Activated T-helper 1 cell treated with anti-CD3 and anti-CD28 coated beads, Interleukin-12 subunit alpha, Interleukin-12 subunit beta, Interleukin-2, Interleukin-4 antibody, amounts not matched to agents 30 ng/mL and 10 ng/mL and 1 ng/mL, durations not matched to agents 14 hours and 24 hours and 36 hours (primary cell): ENCODE measurements around the gene CDH4. TPM values are rescaled to one million over a fixed set of nuclear protein-coding genes. Genes with fewer than 3 reads are reported as not detected.

Source experiments
- DNase-seq: peaks from one replicate; pipeline ENCODE4 v3.0.0; 2021; ENCODE audit warnings: low spot score
- H3K27ac Mint-ChIP-seq: one replicate; pipeline ENCODE4 v1.8.0; 2021; ENCODE audit warnings: mild to moderate bottlenecking, mixed read lengths
- H3K27me3 Mint-ChIP-seq: one replicate; pipeline ENCODE4 v1.8.0; 2022; ENCODE audit warnings: mild to moderate bottlenecking, moderate library complexity, mixed read lengths; ENCODE audit not compliant: insufficient read depth
- H3K36me3 Mint-ChIP-seq: one replicate; pipeline ENCODE4 v1.8.0; 2021; ENCODE audit warnings: low read depth, mixed read lengths
- H3K4me1 Mint-ChIP-seq: one replicate; pipeline ENCODE4 v1.8.0; 2021; ENCODE audit warnings: low read depth, mixed read lengths
- H3K4me3 Mint-ChIP-seq: one replicate; pipeline ENCODE4 v1.8.0; 2021; ENCODE audit warnings: mild to moderate bottlenecking, moderate library complexity, mixed read lengths
- H3K9me3 Mint-ChIP-seq: one replicate; pipeline ENCODE4 v1.8.0; 2021; ENCODE audit warnings: mixed read lengths
- intact Hi-C: fragments of 100-400 bp; cut with micrococcal nuclease; formaldehyde crosslinking; loops from one replicate; pipeline ENCODE4 v1.15.1; 2024
- total RNA-seq: library from RNA; stranded (reverse); gene quantifications from 2 replicates; pipeline ENCODE4 v1.2.3, GENCODE V29; 2022

The CDH4 gene
- total RNA-seq, 1 donor from 2014 or later = not detected

DNA sequence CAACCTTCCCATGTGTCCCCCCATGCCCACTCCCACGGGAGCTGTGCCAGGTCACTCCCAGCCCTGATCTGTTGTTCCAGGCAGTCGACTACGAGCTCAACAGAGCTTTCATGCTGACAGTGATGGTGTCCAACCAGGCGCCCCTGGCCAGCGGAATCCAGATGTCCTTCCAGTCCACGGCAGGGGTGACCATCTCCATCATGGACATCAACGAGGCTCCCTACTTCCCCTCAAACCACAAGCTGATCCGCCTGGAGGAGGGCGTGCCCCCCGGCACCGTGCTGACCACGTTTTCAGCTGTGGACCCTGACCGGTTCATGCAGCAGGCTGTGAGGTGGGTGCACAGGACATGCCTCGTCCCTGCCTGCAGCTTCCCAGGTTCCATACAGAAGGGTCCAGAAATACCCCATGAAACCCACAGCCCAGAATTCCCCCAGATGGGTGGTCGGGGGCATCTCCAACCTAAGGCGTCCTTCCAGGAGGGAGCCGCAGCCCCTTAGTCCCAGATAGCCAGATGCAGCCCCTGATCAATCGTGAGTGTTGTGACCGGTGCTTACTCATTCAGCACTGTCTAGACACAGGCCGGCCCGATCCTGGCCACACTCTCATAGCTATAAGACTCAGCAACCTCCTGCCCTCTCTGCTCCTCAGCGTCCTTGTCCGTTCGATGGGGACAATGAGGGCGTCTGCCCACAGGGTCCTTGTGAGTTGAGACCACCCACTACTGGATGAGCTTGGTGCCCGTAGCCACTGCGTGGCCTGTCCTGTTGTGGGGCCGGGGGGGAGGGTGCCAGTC lies 671.5 kb downstream of the CDH4 start:
- no peaks in the 10 kb centered on the region for H3K27me3 Mint-ChIP-seq
- no peak for DNase-seq
- no peak overlapping the region for H3K4me3 Mint-ChIP-seq
- H3K27ac Mint-ChIP-seq = no peak overlapping the region
- H3K9me3 Mint-ChIP-seq = no peaks in the 10 kb centered on the region
- no peaks in the 10 kb centered on the region for H3K4me1 Mint-ChIP-seq
- no peaks in the 10 kb centered on the region for H3K36me3 Mint-ChIP-seq
- intact Hi-C loops = no loop called here

DNA sequence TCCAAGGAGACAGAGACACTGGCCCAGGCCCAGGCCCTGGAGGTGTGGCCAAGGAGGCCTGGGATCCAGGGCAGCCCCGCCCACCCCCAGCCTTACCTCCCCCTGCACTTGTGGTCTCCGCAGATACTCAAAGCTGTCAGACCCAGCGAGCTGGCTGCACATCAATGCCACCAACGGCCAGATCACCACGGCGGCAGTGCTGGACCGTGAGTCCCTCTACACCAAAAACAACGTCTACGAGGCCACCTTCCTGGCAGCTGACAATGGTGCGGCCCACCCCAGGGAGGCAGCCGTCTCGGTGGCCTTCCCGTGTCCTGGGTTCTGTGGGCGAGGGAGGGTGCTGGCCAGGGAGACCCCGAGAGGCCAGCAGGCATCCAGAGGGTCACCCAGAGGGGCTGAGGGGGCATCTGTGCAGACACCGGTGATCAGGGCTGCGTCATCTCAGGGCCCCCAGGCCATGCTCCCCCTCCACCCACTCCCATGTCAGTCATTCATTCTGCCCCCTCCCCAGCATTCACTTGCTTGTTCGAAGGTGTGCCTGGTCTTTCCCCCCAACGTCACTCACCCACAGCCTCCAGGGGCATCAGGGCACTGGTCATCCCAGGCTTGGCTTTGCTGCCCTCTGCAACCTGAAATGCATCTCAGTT lies 672.3 kb downstream of the CDH4 start:
- DNase-seq = no peak
- intact Hi-C loops = no loop called here

DNA sequence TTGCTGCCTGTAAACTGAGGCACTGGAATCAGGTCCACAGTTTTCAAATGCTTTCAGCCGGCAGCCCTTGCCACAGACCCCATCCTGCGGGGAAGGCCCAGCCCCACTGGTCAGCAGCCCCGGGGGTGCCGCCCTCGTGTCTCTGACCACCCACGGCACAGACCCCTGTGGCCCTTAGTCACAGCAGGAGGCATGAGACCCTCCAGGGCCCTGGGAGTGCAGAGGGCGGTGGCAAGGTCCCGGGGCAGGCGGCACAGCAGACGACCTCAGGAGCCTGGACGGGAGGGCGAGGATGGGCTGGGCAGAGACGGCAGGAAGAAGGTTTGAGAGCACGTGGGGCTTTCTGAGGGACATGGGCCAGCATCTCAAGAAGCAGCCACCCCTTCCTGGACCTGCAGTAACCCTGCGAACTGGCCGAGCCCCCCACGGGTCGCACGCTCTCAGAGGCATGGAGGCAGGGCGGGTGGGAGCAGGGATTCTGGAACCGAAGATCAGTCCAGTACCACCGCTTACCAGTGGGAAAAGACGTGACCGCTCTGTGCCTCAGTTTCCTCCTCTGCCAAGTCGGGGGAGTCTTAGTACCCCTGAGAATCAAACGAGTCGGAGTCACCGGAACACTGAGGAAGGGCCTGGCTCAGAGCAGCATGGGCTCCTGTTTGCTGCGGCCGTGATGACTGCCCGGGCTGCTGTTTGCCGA lies 672.9 kb downstream of the CDH4 start:
- H3K27ac Mint-ChIP-seq = no peak overlapping the region
- H3K9me3 Mint-ChIP-seq = no peaks in the 10 kb centered on the region
- no peak overlapping the region for H3K4me3 Mint-ChIP-seq
- DNase-seq = no peak
- H3K4me1 Mint-ChIP-seq = no peaks in the 10 kb centered on the region
- H3K36me3 Mint-ChIP-seq = no peaks in the 10 kb centered on the region
- H3K27me3 Mint-ChIP-seq = no peaks in the 10 kb centered on the region
- intact Hi-C loops = no loop called here

More for the DNA sequence above, 672.3 kb downstream of the CDH4 start:
- Mint-ChIP-seq H3K9me3 (no peaks in the 10 kb centered on the region), H3K4me1 (no peaks in the 10 kb centered on the region), H3K4me3 (no peak overlapping the region), H3K36me3 (no peaks in the 10 kb centered on the region), H3K27ac (no peak overlapping the region), H3K27me3 (no peaks in the 10 kb centered on the region)

DNA sequence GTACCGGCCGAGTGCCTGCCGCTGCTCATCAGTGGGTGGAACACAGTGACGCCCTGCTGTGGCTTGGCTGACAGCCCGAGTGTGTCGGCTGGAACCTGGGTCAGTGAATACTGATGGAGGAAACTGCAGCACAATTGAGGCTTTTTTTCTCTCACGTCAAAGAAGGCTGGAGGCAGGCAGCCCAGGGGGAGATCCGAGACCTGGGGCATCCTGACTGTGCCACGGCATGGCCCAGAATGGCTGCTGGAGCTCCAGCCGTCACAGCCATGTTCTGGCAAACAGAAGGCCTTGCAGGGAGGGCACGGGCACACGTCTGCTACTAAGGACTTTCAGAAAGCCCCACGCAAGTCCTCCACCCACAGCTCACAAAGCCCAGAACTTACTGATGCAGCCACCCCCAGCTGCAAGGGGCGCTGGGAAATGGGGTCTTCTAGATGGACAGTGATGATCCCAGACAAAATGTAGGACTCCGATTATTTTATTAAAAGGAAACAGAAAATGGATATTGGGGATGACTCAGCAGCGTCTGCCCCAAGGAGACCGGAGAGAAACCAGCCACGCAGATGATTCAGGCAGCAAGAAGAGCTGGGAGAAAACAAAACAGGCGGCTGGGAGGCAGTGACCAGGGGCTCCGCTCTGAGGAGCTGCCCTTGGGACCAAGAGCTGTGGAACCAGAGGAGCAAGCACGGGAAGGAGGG lies 673.6 kb downstream of the CDH4 start:
- no peaks in the 10 kb centered on the region for H3K9me3 Mint-ChIP-seq
- no peaks in the 10 kb centered on the region for H3K36me3 Mint-ChIP-seq
- intact Hi-C loops = no loop called here
- H3K27ac Mint-ChIP-seq = no peak overlapping the region
- no peaks in the 10 kb centered on the region for H3K4me1 Mint-ChIP-seq
- H3K4me3 Mint-ChIP-seq = no peak overlapping the region
- H3K27me3 Mint-ChIP-seq = no peaks in the 10 kb centered on the region
- no peak for DNase-seq

DNA sequence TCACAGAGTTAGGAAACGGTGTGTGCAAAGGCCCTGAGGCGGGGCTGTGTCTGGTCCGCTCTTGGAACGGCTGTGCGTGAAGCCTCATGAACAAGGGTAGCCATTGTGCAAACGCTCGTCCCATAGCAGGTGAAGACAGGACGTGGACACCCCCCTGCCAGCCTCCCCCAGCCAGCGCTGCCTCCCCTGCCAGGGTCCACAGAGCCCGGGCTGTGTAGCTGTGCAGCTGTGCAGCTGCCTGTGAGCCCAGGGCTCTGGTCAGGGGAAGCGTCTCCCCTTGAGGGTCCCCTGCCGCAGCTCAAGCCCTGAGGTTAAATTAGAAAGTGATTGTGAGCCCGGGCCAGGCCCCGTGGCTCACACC lies 674.2 kb downstream of the CDH4 start:
- H3K27ac Mint-ChIP-seq = no peak overlapping the region
- no peak overlapping the region for H3K4me3 Mint-ChIP-seq
- intact Hi-C loops = no loop called here
- H3K4me1 Mint-ChIP-seq = no peaks in the 10 kb centered on the region
- H3K36me3 Mint-ChIP-seq = no peaks in the 10 kb centered on the region
- no peaks in the 10 kb centered on the region for H3K27me3 Mint-ChIP-seq
- H3K9me3 Mint-ChIP-seq = no peaks in the 10 kb centered on the region
- no peak for DNase-seq

DNA sequence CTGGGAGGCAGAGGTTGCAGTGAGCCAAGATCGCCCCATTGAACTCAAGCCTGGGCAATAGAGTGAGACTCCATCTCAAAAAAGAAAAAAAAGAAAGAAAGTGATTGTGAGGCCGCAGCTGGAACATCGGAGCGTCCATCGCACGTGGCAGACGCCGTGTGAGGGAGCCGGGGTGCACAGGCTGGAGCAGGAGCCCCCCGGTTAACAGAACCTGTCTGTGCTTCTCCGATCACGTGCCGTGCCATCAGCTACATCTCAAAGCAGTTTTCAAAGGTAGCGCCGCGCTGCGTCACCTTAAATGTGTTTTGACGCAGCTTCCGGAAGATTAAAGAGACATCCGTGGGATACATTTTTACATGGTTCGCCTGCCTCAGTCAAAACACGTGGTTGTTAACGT lies 674.7 kb downstream of the CDH4 start:
- H3K9me3 Mint-ChIP-seq = no peaks in the 10 kb centered on the region
- no peak for DNase-seq
- no peaks in the 10 kb centered on the region for H3K4me1 Mint-ChIP-seq
- H3K27me3 Mint-ChIP-seq = no peaks in the 10 kb centered on the region
- intact Hi-C loops = no loop called here
- H3K27ac Mint-ChIP-seq = no peak overlapping the region
- H3K4me3 Mint-ChIP-seq = no peak overlapping the region
- no peaks in the 10 kb centered on the region for H3K36me3 Mint-ChIP-seq

DNA sequence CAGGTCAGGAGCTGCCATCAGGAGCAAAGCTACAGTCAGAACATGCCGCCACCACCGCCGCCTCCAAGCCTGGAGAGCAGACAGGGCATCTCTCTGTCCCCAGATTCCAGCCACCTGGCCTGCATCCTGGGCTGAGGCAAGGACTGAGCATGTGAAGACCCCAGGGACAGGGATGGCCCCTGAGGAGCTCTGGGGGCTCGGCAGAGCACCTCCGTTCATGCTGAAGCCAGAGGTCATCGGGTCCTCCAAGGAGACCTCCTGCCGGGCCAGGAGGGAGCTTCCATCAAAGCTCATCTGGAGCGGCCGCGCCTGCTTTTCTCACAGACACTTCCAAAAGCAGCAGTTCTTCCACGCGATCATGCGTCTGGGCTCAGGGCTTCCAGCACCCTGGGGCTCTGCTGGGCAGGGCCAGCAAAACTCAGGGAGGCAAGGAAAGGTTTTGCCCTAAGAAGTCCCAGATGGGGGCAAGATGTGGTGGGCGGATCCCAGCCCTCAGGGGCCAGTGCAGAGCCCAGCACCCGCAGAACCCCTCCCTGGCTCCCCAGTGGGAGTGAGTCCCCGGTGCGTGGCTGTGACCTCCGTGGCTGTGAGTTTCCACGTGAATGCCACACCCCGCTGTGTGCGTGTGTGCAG lies 675.2 kb downstream of the CDH4 start:
- Mint-ChIP-seq H3K4me1 (no peaks in the 10 kb centered on the region), H3K27me3 (no peaks in the 10 kb centered on the region), H3K4me3 (no peak overlapping the region), H3K27ac (no peak overlapping the region), H3K36me3 (no peaks in the 10 kb centered on the region), H3K9me3 (no peaks in the 10 kb centered on the region)
- intact Hi-C loops = no loop called here
- DNase-seq = no peak

DNA sequence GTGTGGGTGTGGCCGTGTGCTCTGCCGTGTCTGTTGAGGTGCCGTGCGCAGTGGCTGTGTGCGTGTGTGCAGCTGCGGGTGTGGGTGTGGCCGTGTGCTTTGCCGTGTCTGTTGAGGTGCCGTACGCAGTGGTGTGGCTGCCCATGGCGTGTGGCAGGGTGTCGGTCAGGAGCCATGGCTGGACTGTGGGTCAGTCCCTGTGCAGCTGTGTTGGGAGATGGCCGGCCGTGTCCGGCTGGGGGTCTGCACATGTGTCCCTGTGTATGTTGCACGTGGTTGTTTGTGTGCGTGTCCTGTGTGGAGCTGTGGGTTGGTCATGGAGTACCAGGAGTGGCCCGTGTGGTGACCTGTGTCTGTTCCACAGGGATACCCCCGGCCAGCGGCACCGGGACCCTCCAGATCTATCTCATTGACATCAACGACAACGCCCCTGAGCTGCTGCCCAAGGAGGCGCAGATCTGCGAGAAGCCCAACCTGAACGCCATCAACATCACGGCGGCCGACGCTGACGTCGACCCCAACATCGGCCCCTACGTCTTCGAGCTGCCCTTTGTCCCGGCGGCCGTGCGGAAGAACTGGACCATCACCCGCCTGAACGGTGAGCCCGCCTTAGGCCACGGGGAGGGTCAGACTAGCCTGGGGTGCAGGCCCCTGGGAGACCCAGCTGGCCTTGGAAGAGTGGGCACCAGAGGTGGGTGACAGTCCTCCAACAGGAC lies 675.9 kb downstream of the CDH4 start:
- no peak overlapping the region for H3K27ac Mint-ChIP-seq
- no peak overlapping the region for H3K4me3 Mint-ChIP-seq
- DNase-seq = no peak
- no peaks in the 10 kb centered on the region for H3K9me3 Mint-ChIP-seq
- no peaks in the 10 kb centered on the region for H3K36me3 Mint-ChIP-seq
- H3K27me3 Mint-ChIP-seq = no peaks in the 10 kb centered on the region
- H3K4me1 Mint-ChIP-seq = no peaks in the 10 kb centered on the region
- intact Hi-C loops = no loop called here

DNA sequence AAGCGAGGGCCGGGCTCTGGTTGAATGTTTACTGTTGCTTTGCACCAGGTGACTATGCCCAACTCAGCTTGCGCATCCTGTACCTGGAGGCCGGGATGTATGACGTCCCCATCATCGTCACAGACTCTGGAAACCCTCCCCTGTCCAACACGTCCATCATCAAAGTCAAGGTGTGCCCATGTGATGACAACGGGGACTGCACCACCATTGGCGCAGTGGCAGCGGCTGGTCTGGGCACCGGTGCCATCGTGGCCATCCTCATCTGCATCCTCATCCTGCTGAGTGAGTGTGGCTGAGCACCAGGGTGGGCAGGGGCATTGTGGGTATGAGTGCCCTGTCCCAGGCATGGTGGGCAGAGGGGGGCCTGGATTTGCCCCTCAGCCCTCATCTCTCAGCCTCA lies 677.5 kb downstream of the CDH4 start:
- intact Hi-C loops = no loop called here
- no peaks in the 10 kb centered on the region for H3K4me1 Mint-ChIP-seq
- no peak overlapping the region for H3K27ac Mint-ChIP-seq

DNA sequence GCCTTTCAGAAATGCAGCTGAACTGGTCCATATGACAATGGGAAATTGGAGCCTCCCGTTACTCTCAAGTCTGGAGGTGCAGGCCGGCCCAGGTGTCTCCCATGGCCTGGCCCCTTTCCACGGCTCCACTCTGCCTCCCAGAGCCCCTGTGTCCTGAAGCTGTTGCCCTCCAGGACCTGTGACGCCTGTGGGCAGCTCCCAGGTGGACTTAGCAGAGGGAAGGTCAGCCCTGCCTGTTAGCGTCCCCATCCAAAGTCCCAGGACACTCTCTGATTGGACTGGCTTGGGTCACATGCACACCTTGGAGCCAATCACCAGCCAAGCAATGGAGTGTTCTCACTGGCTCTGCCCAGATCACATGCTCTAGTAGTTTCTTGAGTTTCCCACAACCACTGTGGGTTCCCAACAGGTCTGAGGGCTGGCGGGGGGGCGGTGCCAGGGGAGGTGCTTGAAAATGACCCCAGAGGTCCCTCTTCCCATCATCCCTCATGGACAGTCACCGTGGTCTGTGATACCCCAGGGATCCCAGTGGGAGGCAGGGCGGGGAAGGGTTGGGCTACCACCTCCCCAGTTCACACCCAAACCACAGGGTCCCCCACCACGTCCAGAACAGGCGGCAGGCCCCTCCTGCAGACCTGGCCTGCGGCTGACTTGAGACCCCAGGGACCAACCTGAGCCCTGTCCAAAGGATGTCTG lies 678.1 kb downstream of the CDH4 start:
- intact Hi-C loops = no loop called here
- Mint-ChIP-seq H3K36me3 (no peaks in the 10 kb centered on the region), H3K4me1 (no peaks in the 10 kb centered on the region), H3K9me3 (no peaks in the 10 kb centered on the region), H3K27ac (no peak overlapping the region), H3K27me3 (no peaks in the 10 kb centered on the region), H3K4me3 (no peak overlapping the region)
- no peak for DNase-seq

More for the DNA sequence above, 677.5 kb downstream of the CDH4 start:
- no peaks in the 10 kb centered on the region for H3K36me3 Mint-ChIP-seq
- no peak overlapping the region for H3K4me3 Mint-ChIP-seq
- H3K27me3 Mint-ChIP-seq = no peaks in the 10 kb centered on the region
- H3K9me3 Mint-ChIP-seq = no peaks in the 10 kb centered on the region
- DNase-seq = no peak

DNA sequence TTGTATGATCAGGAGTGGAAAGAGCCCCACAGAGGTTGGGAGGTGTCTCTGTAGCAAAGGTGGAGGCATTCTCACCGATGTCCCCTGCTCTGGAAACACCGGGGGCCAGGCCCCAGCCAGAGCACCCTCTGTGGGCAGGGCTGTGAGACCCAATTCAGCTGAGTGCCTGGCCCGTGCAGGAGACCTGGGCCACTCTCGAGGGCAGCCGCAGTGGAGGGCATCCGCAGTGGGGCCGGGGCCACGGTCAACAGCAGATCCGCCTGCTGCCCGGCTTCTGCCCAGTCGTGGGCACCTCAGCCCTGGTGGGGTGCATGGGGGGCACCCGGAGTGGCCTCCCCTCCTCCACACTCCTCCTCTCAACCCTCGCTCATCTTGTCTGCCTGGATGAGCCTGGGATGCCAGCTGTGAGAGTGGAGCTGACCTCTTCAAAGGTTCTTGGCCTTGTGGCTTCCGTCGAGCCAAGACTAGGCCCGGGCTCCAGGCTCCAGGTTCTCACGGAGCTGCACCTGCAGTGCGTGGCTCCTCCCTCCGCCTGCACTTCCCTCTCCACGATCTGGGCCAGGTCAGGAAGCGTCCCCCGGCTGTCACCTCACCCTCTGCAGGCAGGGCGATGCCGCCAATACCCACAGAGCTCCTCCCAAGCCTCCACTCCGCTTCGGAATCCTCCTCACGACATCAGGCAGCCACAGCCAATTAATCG lies 678.9 kb downstream of the CDH4 start:
- no peak overlapping the region for H3K27ac Mint-ChIP-seq
- H3K27me3 Mint-ChIP-seq = no peaks in the 10 kb centered on the region
- H3K9me3 Mint-ChIP-seq = no peaks in the 10 kb centered on the region
- no peaks in the 10 kb centered on the region for H3K36me3 Mint-ChIP-seq
- intact Hi-C loops = no loop called here
- DNase-seq = no peak
- H3K4me3 Mint-ChIP-seq = no peak overlapping the region
- H3K4me1 Mint-ChIP-seq = no peaks in the 10 kb centered on the region
